ENCODE data around the gene CCDC92. TPM values are rescaled to one million over a fixed set of nuclear protein-coding genes. Genes with fewer than 3 reads are reported as not detected.

The CCDC92 gene
- total and polyA plus RNA-seq, 2 of the 8 experiments (the other 6 are each of a cell fraction or from before 2014, with no cell fraction given): 0.43 to 0.51 TPM

- Histone ChIP-seq H3K9me3 (ENCODE audit: insufficient read depth in 2 of 2, low read depth in 1 of 2, low read length in 1 of 2) (peaks cover 0 to 2% of the 10 kb centered on the region in 2 experiments; a peak in 1 of 4 replicates), H3K36me3 (ENCODE audit: control insufficient read depth in 2 of 4, insufficient read depth in 4 of 4, low read length in 3 of 4) (no peaks in the 10 kb centered on the region), H3K4me1 (replicated peaks in 1 of 4; ENCODE audit: control insufficient read depth in 3 of 4, insufficient read depth in 4 of 4, low read length in 3 of 4) (peaks cover 0 to 6% (median 1%) of the 10 kb centered on the region in 4 experiments; a peak in 4 of 7 replicates), H3K56ac (replicated peaks; ENCODE audit: insufficient read length, low read depth, low read length) (no peak overlapping the region), H3K27me3 (replicated peaks in 1 of 4; ENCODE audit: control insufficient read depth in 3 of 4, extremely low read depth in 1 of 4, insufficient read depth in 3 of 4, low read length in 3 of 4) (0 out of 7 replicates have a peak, but pooled peaks cover 0 to 3% (median 0%) of the 10 kb centered on the region in 4 experiments), H3K27ac (ENCODE audit: low read depth, low read length) (no peak overlapping the region), H2BK15ac (ENCODE audit: low read length) (no peak overlapping the region), H3K23ac (ENCODE audit: insufficient read length) (no peak overlapping the region), H2AFZ (ENCODE audit: low read length) (no peak overlapping the region), H4K8ac (ENCODE audit: extremely low read depth, insufficient read depth, low read length) (no peak overlapping the region), H3K79me2 (ENCODE audit: control insufficient read depth in 1 of 2, insufficient read depth in 2 of 2, low read length in 2 of 2) (no peaks in the 10 kb centered on the region), H3K18ac (ENCODE audit: extremely low read depth, low read length) (no peak overlapping the region), H4K5ac (ENCODE audit: insufficient read length, low read depth, low read length) (no peak overlapping the region), H2BK120ac (replicated peaks; ENCODE audit: low read depth, low read length) (no peak overlapping the region), H3K79me1 (ENCODE audit: low read depth, low read length) (no peaks in the 10 kb centered on the region), H3K14ac (ENCODE audit: insufficient read length) (no peak overlapping the region), H2AK5ac (ENCODE audit: low read depth, low read length) (no peak overlapping the region), H2BK5ac (ENCODE audit: low read depth, low read length) (no peak overlapping the region), H3K4me2 (ENCODE audit: insufficient read depth in 1 of 2, low read depth in 2 of 2, low read length in 2 of 2) (no peak overlapping the region), H3K23me2 (ENCODE audit: low read depth, low read length) (no peaks in the 10 kb centered on the region; the same call in 1 of the 2 replicates), H3K9ac (replicated peaks in 1 of 4; ENCODE audit: extremely low read depth in 1 of 4, low read depth in 3 of 4, low read length in 3 of 4) (no peak overlapping the region), H2BK20ac (ENCODE audit: low read length) (no peak overlapping the region), H3K4ac (replicated peaks; ENCODE audit: insufficient read length, low read depth, low read length) (no peak overlapping the region), H3K4me3 (ENCODE audit: extremely low read depth in 1 of 4, insufficient read depth in 2 of 4, low read depth in 3 of 4, low read length in 4 of 4) (no peak overlapping the region), H2BK12ac (ENCODE audit: low read depth, low read length) (no peak overlapping the region), H4K91ac (replicated peaks; ENCODE audit: insufficient read length, low read length) (no peak overlapping the region), H4K20me1 (replicated peaks in 1 of 2; ENCODE audit: control insufficient read depth in 1 of 2, insufficient read depth in 2 of 2, low read length in 2 of 2) (no peaks in the 10 kb centered on the region)
- ChIA-PET POLR2A (ENCODE audit: partially characterized antibody) (no interaction called here), CTCF (ENCODE audit: partially characterized antibody) (interaction anchor here (0.8 to 6.1 kb wide), 2 partner anchors 16 to 50 kb away, joined by 4 to 35 read pairs; no protein-coding TSS in a partner anchor)
- no peak for DNase-seq (ENCODE audit: low read depth in 1 of 2, low spot score in 2 of 2)
- 86% methylated on average over 12 of the region's 12 CpGs; no CpG with 5 or more reads in 1 of the 2 experiments for WGBS, 2 experiments (ENCODE audit: extremely low coverage in 1 of 2, insufficient coverage in 1 of 2, insufficient read length in 1 of 2, insufficient replicate concordance in 2 of 2, low coverage in 1 of 2, low lambda C conversion rate in 2 of 2, missing lambda C conversion rate in 1 of 2)
- no peak for FAIRE-seq
- no peak for TF ChIP-seq SIRT6 (IDR thresholded peaks at IDR 0.05; ENCODE audit: low read length)
- TF ChIP-seq EGR1 (IDR thresholded peaks at IDR 0.05; ENCODE audit: borderline replicate concordance, low read depth, low read length): no peak
- TF ChIP-seq SIX5 (IDR thresholded peaks at IDR 0.05; ENCODE audit: low read depth, low read length): no peak
- no peak for TF ChIP-seq BRCA1 (IDR thresholded peaks at IDR 0.05; ENCODE audit: low read depth, low read length)
These were observed 83.6 kb downstream of the CCDC92 start for GRCh38 chr12:123888989-123889388.
